Measurements from ENCODE around the gene RPAP2.

RPAP2 gene

DNA sequence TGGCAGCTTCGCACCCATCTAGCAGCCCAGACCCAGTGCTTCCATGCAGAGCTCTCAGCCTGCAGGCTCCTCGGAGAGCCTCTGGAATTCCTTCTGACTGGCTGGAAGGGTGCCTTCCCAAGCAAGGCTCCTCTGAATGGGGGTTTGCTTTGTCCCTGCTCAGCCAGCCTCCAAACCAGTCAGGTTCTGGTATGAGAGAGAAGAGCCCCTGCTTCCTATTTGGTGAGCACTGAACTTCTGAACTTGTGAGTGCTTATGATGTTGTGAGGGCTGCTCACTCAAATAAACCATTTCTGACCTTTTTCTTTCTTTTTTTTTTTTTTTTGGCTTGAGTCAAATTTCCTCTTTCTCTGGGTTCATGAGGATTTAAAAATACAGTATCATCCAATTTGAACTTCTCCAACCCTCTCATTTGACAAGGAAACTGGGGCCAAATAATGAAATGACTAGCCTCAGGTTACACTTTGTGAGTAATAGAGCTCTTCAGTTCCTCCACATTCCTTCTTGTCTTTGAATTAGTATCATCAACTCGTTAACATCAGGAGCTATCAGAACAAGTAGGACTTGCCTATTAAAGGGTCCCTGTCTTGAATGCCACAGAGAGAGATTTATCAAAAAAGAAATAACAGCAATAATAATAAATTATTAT lies 148.3 kb downstream of the RPAP2 start:
- no peak for DNase-seq (ENCODE audit: low spot score)

- no peak for DNase-seq (ENCODE audit: low spot score)
Observed at GRCh38 chr1:92447976-92448375, 149.1 kb downstream of the RPAP2 start.

Data from HuH-7 (cell line).